ENCODE data around the gene PEPD.

DNA sequence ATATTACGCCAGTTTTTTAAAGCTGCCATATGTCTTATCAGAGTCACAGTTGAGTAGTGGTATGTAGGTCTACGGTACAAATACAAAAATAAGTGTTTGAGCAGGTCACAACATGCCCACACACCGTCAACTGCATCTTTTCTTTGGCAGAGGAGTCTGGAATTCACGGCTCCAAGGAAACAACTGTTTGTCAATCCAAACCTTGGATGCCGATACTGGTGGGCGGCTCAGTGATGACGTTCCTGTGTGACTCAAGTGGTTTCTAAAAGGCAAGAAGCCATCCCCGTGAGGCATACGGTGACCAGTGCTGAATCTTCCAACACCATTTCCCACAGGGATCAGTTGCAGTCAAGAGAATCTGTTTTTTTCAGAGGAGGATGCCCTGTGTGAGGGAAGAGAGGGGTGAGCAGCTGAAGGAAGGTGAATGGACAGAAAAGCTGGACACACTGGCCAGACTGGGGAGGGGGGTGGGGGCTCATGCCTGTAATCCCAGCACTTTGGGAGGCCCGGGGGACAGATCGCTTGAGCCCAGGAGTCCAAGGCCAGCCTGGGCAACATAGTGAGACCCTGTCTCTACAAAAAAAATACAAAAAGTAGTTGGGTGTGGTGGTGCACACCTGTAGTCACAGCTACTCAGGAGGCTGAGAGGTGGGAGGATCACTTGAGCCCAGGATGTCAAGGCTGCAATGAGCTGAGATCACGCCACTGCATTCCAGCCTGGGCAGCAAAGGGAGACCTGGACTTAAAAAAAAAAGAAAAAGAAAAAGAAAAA lies 170.9 kb downstream of the PEPD start:
- TF ChIP-seq, protein P1, sequence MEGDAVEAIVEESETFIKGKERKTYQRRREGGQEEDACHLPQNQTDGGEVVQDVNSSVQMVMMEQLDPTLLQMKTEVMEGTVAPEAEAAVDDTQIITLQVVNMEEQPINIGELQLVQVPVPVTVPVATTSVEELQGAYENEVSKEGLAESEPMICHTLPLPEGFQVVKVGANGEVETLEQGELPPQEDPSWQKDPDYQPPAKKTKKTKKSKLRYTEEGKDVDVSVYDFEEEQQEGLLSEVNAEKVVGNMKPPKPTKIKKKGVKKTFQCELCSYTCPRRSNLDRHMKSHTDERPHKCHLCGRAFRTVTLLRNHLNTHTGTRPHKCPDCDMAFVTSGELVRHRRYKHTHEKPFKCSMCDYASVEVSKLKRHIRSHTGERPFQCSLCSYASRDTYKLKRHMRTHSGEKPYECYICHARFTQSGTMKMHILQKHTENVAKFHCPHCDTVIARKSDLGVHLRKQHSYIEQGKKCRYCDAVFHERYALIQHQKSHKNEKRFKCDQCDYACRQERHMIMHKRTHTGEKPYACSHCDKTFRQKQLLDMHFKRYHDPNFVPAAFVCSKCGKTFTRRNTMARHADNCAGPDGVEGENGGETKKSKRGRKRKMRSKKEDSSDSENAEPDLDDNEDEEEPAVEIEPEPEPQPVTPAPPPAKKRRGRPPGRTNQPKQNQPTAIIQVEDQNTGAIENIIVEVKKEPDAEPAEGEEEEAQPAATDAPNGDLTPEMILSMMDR (IDR thresholded peaks at IDR 0.05; ENCODE audit: low read depth, low read length, missing input control): no peak
- no peak for TF ChIP-seq RAD21 (IDR thresholded peaks at IDR 0.05)
- TF ChIP-seq FOXA1 (IDR thresholded peaks at IDR 0.05): no peak
- TF ChIP-seq, protein P2, sequence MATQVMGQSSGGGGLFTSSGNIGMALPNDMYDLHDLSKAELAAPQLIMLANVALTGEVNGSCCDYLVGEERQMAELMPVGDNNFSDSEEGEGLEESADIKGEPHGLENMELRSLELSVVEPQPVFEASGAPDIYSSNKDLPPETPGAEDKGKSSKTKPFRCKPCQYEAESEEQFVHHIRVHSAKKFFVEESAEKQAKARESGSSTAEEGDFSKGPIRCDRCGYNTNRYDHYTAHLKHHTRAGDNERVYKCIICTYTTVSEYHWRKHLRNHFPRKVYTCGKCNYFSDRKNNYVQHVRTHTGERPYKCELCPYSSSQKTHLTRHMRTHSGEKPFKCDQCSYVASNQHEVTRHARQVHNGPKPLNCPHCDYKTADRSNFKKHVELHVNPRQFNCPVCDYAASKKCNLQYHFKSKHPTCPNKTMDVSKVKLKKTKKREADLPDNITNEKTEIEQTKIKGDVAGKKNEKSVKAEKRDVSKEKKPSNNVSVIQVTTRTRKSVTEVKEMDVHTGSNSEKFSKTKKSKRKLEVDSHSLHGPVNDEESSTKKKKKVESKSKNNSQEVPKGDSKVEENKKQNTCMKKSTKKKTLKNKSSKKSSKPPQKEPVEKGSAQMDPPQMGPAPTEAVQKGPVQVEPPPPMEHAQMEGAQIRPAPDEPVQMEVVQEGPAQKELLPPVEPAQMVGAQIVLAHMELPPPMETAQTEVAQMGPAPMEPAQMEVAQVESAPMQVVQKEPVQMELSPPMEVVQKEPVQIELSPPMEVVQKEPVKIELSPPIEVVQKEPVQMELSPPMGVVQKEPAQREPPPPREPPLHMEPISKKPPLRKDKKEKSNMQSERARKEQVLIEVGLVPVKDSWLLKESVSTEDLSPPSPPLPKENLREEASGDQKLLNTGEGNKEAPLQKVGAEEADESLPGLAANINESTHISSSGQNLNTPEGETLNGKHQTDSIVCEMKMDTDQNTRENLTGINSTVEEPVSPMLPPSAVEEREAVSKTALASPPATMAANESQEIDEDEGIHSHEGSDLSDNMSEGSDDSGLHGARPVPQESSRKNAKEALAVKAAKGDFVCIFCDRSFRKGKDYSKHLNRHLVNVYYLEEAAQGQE (IDR thresholded peaks at IDR 0.05): no peak
- TF ChIP-seq, protein P3, sequence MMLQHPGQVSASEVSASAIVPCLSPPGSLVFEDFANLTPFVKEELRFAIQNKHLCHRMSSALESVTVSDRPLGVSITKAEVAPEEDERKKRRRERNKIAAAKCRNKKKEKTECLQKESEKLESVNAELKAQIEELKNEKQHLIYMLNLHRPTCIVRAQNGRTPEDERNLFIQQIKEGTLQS (IDR thresholded peaks at IDR 0.05): no peak

Measured in liver (tissue), 3 donors.